Neural progenitor cell (in vitro differentiated cells): Measurements from ENCODE around the gene TMEM134. TPM values are rescaled to one million over a fixed set of nuclear protein-coding genes. Genes with fewer than 3 reads are reported as not detected.

Experiments used
- DNase-seq: peaks from one replicate; pipeline ENCODE4 v3.0.0-alpha.2; 2016; ENCODE audit warnings: low spot score
- H2AFZ ChIP-seq: fragments of 200-600 bp; sonication (generic); replicated peaks from 2 replicates; pipeline ENCODE4 v1.6.1; 2016; ENCODE audit warnings: antibody characterized with exemption
- H3F3A ChIP-seq: fragments of 200-600 bp; sonication (generic); 2 replicates; pipeline ENCODE4 v1.6.1; 2016; ENCODE audit warnings: antibody characterized with exemption, low read depth
- H3K27ac ChIP-seq: fragments of 200-600 bp; sonication (generic); 2 replicates; pipeline ENCODE4 v1.5.1; 2016; ENCODE audit warnings: mild to moderate bottlenecking
- H3K27me3 ChIP-seq: fragments of 200-600 bp; sonication (generic); 2 replicates; pipeline ENCODE4 v1.6.1; 2016; ENCODE audit warnings: mild to moderate bottlenecking, moderate library complexity
- H3K36me3 ChIP-seq: fragments of 200-600 bp; sonication (generic); 2 replicates; pipeline ENCODE4 v1.5.1; 2016
- H3K4me1 ChIP-seq: fragments of 200-600 bp; sonication (generic); 2 replicates; pipeline ENCODE4 v1.6.1; 2016; ENCODE audit warnings: mixed run types
- H3K4me2 ChIP-seq: fragments of 200-600 bp; sonication (generic); 2 replicates; pipeline ENCODE4 v1.6.1; 2016
- H3K4me3 ChIP-seq: fragments of 200-600 bp; sonication (generic); 2 replicates; pipeline ENCODE4 v1.5.1; 2016
- H3K79me2 ChIP-seq: fragments of 200-600 bp; sonication (generic); 2 replicates; pipeline ENCODE4 v1.6.1; 2016; ENCODE audit warnings: low read depth
- H3K9ac ChIP-seq: fragments of 200-600 bp; sonication (generic); 2 replicates; pipeline ENCODE4 v1.6.1; 2016
- H3K9me3 ChIP-seq: fragments of 200-600 bp; sonication (generic); 2 replicates; pipeline ENCODE4 v1.5.1; 2016; ENCODE audit warnings: low read depth
- H4K20me1 ChIP-seq: fragments of 200-600 bp; sonication (generic); 2 replicates; pipeline ENCODE4 v1.6.1; 2016; ENCODE audit warnings: low read depth
- H3K27ac Mint-ChIP-seq: 3 replicates; pipeline ENCODE4 v1.8.0; 2021; ENCODE audit warnings: mixed read lengths
- H3K27me3 Mint-ChIP-seq: 2 replicates; pipeline ENCODE4 v1.8.0; 2022; ENCODE audit warnings: low read depth, mild to moderate bottlenecking, inconsistent platforms, moderate library complexity, mixed read lengths; ENCODE audit not compliant: insufficient read depth
- H3K36me3 Mint-ChIP-seq: 3 replicates; pipeline ENCODE4 v1.8.0; 2021; ENCODE audit warnings: mixed read lengths
- H3K4me1 Mint-ChIP-seq: 3 replicates; pipeline ENCODE4 v1.8.0; 2021; ENCODE audit warnings: mixed read lengths
- H3K4me3 Mint-ChIP-seq: 3 replicates; pipeline ENCODE4 v1.8.0; 2021; ENCODE audit warnings: mild to moderate bottlenecking, moderate library complexity, mixed read lengths
- H3K9me3 Mint-ChIP-seq: 3 replicates; pipeline ENCODE4 v1.8.0; 2020; ENCODE audit warnings: mixed read lengths
- CTCF ChIP-seq: fragments of 200-600 bp; sonication (generic); IDR thresholded peaks from 2 replicates; pipeline ENCODE4 v1.5.1; 2017; ENCODE audit warnings: antibody characterized with exemption, mild to moderate bottlenecking
- EZH2 ChIP-seq: fragments of 200-600 bp; sonication (generic); IDR thresholded peaks from 2 replicates; pipeline ENCODE4 v1.6.1; 2017; ENCODE audit warnings: antibody characterized with exemption, mild to moderate bottlenecking, moderate library complexity
- EZH2phosphoT487 ChIP-seq: fragments of 200-600 bp; sonication (generic); IDR thresholded peaks from 2 replicates; pipeline ENCODE4 v1.6.1; 2017; ENCODE audit warnings: antibody characterized with exemption
- total RNA-seq: library from RNA; depleted of rRNA; stranded (reverse); fragments of >200 nt; gene quantifications from 2 replicates; pipeline ENCODE4 v1.2.3, GENCODE V29; 2015; ENCODE audit warnings: low replicate concordance

TMEM134 gene
- total RNA-seq, 1 donor from 2014 or later = 68.1 TPM

GRCh38 chr11:67500831-67501715 lies 32.0 kb upstream of the TMEM134 start:
- no peaks in the 10 kb centered on the region for H3K36me3 ChIP-seq
- TF ChIP-seq EZH2 (no peak), CTCF (no peak), EZH2phosphoT487 (no peak)
- H3K27me3 Mint-ChIP-seq = peaks cover 2% of the 10 kb centered on the region
- H2AFZ ChIP-seq = no peak overlapping the region
- H3K27ac Mint-ChIP-seq = no peak overlapping the region
- H3K4me1 Mint-ChIP-seq = peaks cover 12% of the 10 kb centered on the region
- no peaks in the 10 kb centered on the region for H3K9me3 ChIP-seq
- H3K27me3 ChIP-seq = peaks cover 11% of the 10 kb centered on the region
- H3K79me2 ChIP-seq = no peaks in the 10 kb centered on the region
- H3K4me3 ChIP-seq = no peak overlapping the region
- no peaks in the 10 kb centered on the region for H3K9me3 Mint-ChIP-seq
- H3K4me3 Mint-ChIP-seq = no peak overlapping the region
- H3F3A ChIP-seq = peaks cover 24% of the 10 kb centered on the region
- no peak overlapping the region for H3K9ac ChIP-seq
- no peak overlapping the region for H3K4me2 ChIP-seq
- no peak overlapping the region for H3K27ac ChIP-seq
- no peak for DNase-seq
- peaks cover 16% of the 10 kb centered on the region for H3K4me1 ChIP-seq
- peaks cover 12% of the 10 kb centered on the region for H3K36me3 Mint-ChIP-seq
- peaks cover 36% of the 10 kb centered on the region for H4K20me1 ChIP-seq

GRCh38 chr11:67500484-67500821 lies 31.4 kb upstream of the TMEM134 start:
- no peak overlapping the region for H3K27ac Mint-ChIP-seq
- Histone ChIP-seq H3K36me3 (no peaks in the 10 kb centered on the region), H3F3A (peaks cover 18% of the 10 kb centered on the region)

GRCh38 chr11:67499808-67500483 lies 30.9 kb upstream of the TMEM134 start:
- Histone ChIP-seq H3F3A (peaks cover 13% of the 10 kb centered on the region), H3K4me2 (no peak overlapping the region), H4K20me1 (peaks cover 28% of the 10 kb centered on the region), H3K9me3 (no peaks in the 10 kb centered on the region), H3K79me2 (no peaks in the 10 kb centered on the region), H3K36me3 (no peaks in the 10 kb centered on the region), H3K27ac (no peak overlapping the region), H2AFZ (no peak overlapping the region), H3K4me1 (peaks cover 7% of the 10 kb centered on the region), H3K4me3 (no peak overlapping the region), H3K27me3 (peaks cover 11% of the 10 kb centered on the region), H3K9ac (no peak overlapping the region)
- H3K27me3 Mint-ChIP-seq = peaks cover 2% of the 10 kb centered on the region
- no peaks in the 10 kb centered on the region for H3K9me3 Mint-ChIP-seq
- H3K4me1 Mint-ChIP-seq = peaks cover 9% of the 10 kb centered on the region
- peaks cover 12% of the 10 kb centered on the region for H3K36me3 Mint-ChIP-seq
- TF ChIP-seq EZH2 (no peak), EZH2phosphoT487 (no peak)
- H3K4me3 Mint-ChIP-seq = no peak overlapping the region
- no peak for DNase-seq
- no peak overlapping the region for H3K27ac Mint-ChIP-seq

More at GRCh38 chr11:67500484-67500821, 31.4 kb upstream of the TMEM134 start:
- DNase-seq = no peak
- Histone ChIP-seq H3K27ac (no peak overlapping the region), H2AFZ (no peak overlapping the region), H3K4me1 (peaks cover 10% of the 10 kb centered on the region), H3K9me3 (no peaks in the 10 kb centered on the region), H3K9ac (no peak overlapping the region), H3K79me2 (no peaks in the 10 kb centered on the region), H4K20me1 (peaks cover 30% of the 10 kb centered on the region), H3K4me2 (no peak overlapping the region), H3K27me3 (peaks cover 11% of the 10 kb centered on the region), H3K4me3 (no peak overlapping the region)
- Mint-ChIP-seq H3K9me3 (no peaks in the 10 kb centered on the region), H3K4me1 (peaks cover 10% of the 10 kb centered on the region), H3K36me3 (peaks cover 12% of the 10 kb centered on the region), H3K27me3 (peaks cover 2% of the 10 kb centered on the region), H3K4me3 (no peak overlapping the region)
- no peak for TF ChIP-seq EZH2
- no peak for TF ChIP-seq CTCF
- TF ChIP-seq EZH2phosphoT487 = no peak
